SK-N-MC (cell line): ENCODE measurements around the gene KCNJ15.

Experiments used
- DNase-seq: peaks from one replicate; pipeline ENCODE4 v3.0.0-alpha.2; 2011; ENCODE audit warnings: low read depth, low spot score
- H3K27ac ChIP-seq: fragments of 200-600 bp; sonication (generic); 2 replicates; pipeline ENCODE4 v1.5.1; 2016; ENCODE audit warnings: mixed run types
- H3K36me3 ChIP-seq: fragments of 200-600 bp; sonication (generic); 2 replicates; pipeline ENCODE4 v1.6.1; 2017; ENCODE audit warnings: antibody characterized with exemption, low read length, mixed read lengths; ENCODE audit not compliant: insufficient read depth
- H3K4me3 ChIP-seq: fragments of 200-600 bp; sonication (generic); 2 replicates; pipeline ENCODE4 v1.5.1; 2016
- H3K9ac ChIP-seq: fragments of 200-600 bp; sonication (generic); 2 replicates; pipeline ENCODE4 v1.8.0; 2017; ENCODE audit warnings: mixed run types, mixed read lengths; ENCODE audit not compliant: insufficient read length
- H3K9me3 ChIP-seq: fragments of 200-600 bp; sonication (generic); 2 replicates; pipeline ENCODE4 v1.6.1; 2017; ENCODE audit warnings: low read depth, mild to moderate bottlenecking, antibody characterized with exemption, low read length, moderate library complexity, mixed read lengths
- EZH2 ChIP-seq: fragments of 200-600 bp; sonication (generic); IDR thresholded peaks from one replicate; pipeline ENCODE4 v1.6.1; 2017; ENCODE audit warnings: antibody characterized with exemption
- FOXP2 ChIP-seq: optimal IDR thresholded peaks from 2 replicates; pipeline ENCODE3; 2011; ENCODE audit warnings: mild to moderate bottlenecking, moderate library complexity; ENCODE audit not compliant: insufficient read depth; ENCODE audit errors: extremely low read length, control extremely low read depth
- POLR2AphosphoS5 ChIP-seq: IDR thresholded peaks from 2 replicates; pipeline ENCODE4 v1.6.1; 2012; ENCODE audit warnings: mild to moderate bottlenecking, low read depth, low read length, borderline replicate concordance

KCNJ15 gene

GRCh38 chr21:38354231-38354630 lies 97.4 kb downstream of the KCNJ15 start:
- Histone ChIP-seq H3K36me3 (no peaks in the 10 kb centered on the region), H3K27ac (no peak overlapping the region), H3K4me3 (no peak overlapping the region), H3K9me3 (no peaks in the 10 kb centered on the region), H3K9ac (no peak overlapping the region)
- TF ChIP-seq FOXP2 (no peak), POLR2AphosphoS5 (no peak), EZH2 (no peak)
- DNase-seq: no peak

- Histone ChIP-seq H3K9ac (no peak overlapping the region), H3K27ac (no peak overlapping the region), H3K9me3 (no peaks in the 10 kb centered on the region), H3K36me3 (no peaks in the 10 kb centered on the region), H3K4me3 (no peak overlapping the region)
- TF ChIP-seq EZH2 (no peak), FOXP2 (no peak), POLR2AphosphoS5 (no peak)
- no peak for DNase-seq
Measured at GRCh38 chr21:38354746-38355145, 98.0 kb downstream of the KCNJ15 start.

GRCh38 chr21:38355353-38355752 lies 98.6 kb downstream of the KCNJ15 start:
- Histone ChIP-seq H3K27ac (no peak overlapping the region), H3K9me3 (no peaks in the 10 kb centered on the region), H3K36me3 (no peaks in the 10 kb centered on the region), H3K9ac (no peak overlapping the region), H3K4me3 (no peak overlapping the region)
- no peak for DNase-seq
- TF ChIP-seq POLR2AphosphoS5: no peak
- TF ChIP-seq EZH2: no peak
- TF ChIP-seq FOXP2: no peak

- no peaks in the 10 kb centered on the region for H3K36me3 ChIP-seq
- no peaks in the 10 kb centered on the region for H3K9me3 ChIP-seq
- TF ChIP-seq FOXP2 (no peak), EZH2 (no peak), POLR2AphosphoS5 (no peak)
- H3K9ac ChIP-seq: no peak overlapping the region
- DNase-seq: no peak
- no peak overlapping the region for H3K4me3 ChIP-seq
- no peak overlapping the region for H3K27ac ChIP-seq
Measured at GRCh38 chr21:38355992-38356781, 99.4 kb downstream of the KCNJ15 start.
